ENCODE results near the gene ISYNA1. TPM values are rescaled to one million over a fixed set of nuclear protein-coding genes. Genes with fewer than 3 reads are reported as not detected.

Gene ISYNA1
- total and polyA plus RNA-seq, 10 of the 15 experiments (the other 5 are each of a cell fraction or from before 2014, with no cell fraction given) = 1.9 to 37.0 (median 9.1) TPM

- no peak for TF ChIP-seq NKRF (conservative IDR thresholded peaks at IDR 0.05)
- no peak for TF ChIP-seq ZSCAN29 (IDR thresholded peaks at IDR 0.05)
- peak; percentile 46; the same call in 1 of the 2 replicates for TF ChIP-seq RAD21 (IDR thresholded peaks at IDR 0.05; ENCODE audit: insufficient read depth, low read depth, low read length)
- no peak for TF ChIP-seq CEBPB (IDR thresholded peaks at IDR 0.05; ENCODE audit: borderline replicate concordance in 1 of 2, low read depth in 2 of 2, low read length in 2 of 2)
- TF ChIP-seq ZNF687 (IDR thresholded peaks at IDR 0.05) = no peak
- no peak for TF ChIP-seq NFYA (IDR thresholded peaks at IDR 0.05; ENCODE audit: borderline replicate concordance, low read depth, low read length)
- TF ChIP-seq JUNB (IDR thresholded peaks at IDR 0.05) = no peak
- no peak for TF ChIP-seq PML (IDR thresholded peaks at IDR 0.05; ENCODE audit: low read length)
- no peak for TF ChIP-seq RUNX3 (IDR thresholded peaks at IDR 0.05; ENCODE audit: low read length)
- TF ChIP-seq ATF2 (IDR thresholded peaks at IDR 0.05; ENCODE audit: low read length) = no peak
- TF ChIP-seq ZNF622 (IDR thresholded peaks at IDR 0.05) = no peak
- TF ChIP-seq KLF5 (IDR thresholded peaks at IDR 0.05; ENCODE audit: partially characterized antibody) = no peak
- no peak for TF ChIP-seq ZZZ3 (IDR thresholded peaks at IDR 0.05; ENCODE audit: control insufficient read depth, insufficient read length, low read depth)
- no peak for TF ChIP-seq PAX5 (IDR thresholded peaks at IDR 0.05; ENCODE audit: borderline replicate concordance, low read depth, low read length)
- TF ChIP-seq SPI1 (IDR thresholded peaks at IDR 0.05; ENCODE audit: borderline replicate concordance, insufficient read depth, low read depth, low read length) = no peak
- no peak for TF ChIP-seq MEF2B (IDR thresholded peaks at IDR 0.05; ENCODE audit: partially characterized antibody, poor library complexity, severe bottlenecking)
- no peak for TF ChIP-seq PBX3 (IDR thresholded peaks at IDR 0.05; ENCODE audit: insufficient replicate concordance, low read depth, low read length)
- no peak for TF ChIP-seq TCF7 (IDR thresholded peaks at IDR 0.05; ENCODE audit: borderline replicate concordance)
- TF ChIP-seq ZBTB33 (IDR thresholded peaks at IDR 0.05) = peak; percentile 99
Measured at GRCh38 chr19:18469069-18469846, 31.3 kb upstream of the ISYNA1 start (continued).
